NCI-H345 (cell line): Measurements from ENCODE around the gene MATN4.

Experiments
- DNase-seq: peaks from one replicate; lab custom pipeline; 2025; lab: John Stamatoyannopoulos, UW

The MATN4 gene

DNA sequence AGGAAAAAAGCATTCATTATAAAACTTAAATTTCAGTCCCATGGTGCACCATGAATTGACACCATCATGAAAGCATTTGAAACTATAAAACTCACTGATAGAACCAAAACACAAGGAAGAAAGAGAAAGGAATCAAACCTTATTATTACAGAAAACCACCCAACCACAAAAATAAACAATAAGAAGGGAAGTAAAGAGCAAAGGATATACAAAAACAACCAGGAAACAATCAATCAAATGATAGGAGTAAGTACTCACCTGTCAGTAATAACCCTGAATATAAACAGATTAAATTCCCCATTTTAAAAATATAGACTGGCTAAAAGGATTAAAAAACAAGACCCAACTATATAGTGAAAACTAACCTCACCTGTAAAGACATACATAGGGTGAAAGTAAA is 59.5 kb downstream of the MATN4 start:
- DNase-seq = no peak

DNA sequence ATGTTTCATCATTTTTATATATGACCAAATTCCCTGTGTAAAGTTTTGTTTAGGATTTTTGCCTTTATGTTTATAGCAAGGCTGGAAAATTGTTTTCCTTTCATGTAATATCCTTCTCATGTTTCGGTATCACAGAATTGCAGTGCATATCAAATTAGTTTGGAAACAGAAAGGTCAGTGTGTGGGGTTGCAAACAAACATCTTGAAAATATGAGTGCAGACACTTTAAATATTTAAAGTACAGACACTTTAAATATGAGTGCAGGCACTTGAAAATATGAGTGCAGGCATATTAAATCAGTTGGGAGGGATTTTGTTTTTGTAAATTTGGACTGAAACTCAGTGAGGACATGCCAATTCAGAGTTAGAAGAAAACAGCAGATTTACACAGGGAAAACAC is 60.2 kb downstream of the MATN4 start:
- DNase-seq = no peak

DNA sequence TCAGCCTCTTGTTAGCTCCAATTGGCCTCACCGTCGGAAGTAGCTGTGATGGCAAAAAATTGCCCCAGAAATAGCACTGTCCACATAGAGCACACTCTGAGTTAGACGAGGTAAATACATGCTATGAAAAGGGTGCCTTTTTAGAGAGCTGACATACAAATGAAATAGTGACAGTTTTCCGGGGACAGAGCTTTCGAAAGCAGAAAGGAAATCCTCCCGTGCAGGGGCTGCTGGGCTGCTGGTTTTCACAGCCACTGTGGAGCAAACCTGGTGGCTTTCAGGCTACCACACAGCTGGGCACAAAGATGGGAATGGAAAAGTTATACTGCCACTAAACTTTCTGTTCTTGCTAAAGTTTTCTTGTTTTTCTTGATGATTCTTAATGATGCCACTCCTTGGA is 62.0 kb downstream of the MATN4 start:
- no peak for DNase-seq
